Gastroesophageal sphincter (tissue), 3 donors: ENCODE data around the gene OGDH.

ENCODE experiments used
- CTCF ChIP-seq, 4 experiments: fragments of 200-600 bp in 2 of 4; fragments of 450-650 bp in 2 of 4; sonication (generic) in 1 of 4; IDR thresholded peaks; one replicate each; pipeline ENCODE4 v1.5.1; 2017 to 2019; ENCODE audit warnings: antibody characterized with exemption in 4 of 4, mild to moderate bottlenecking in 2 of 4, moderate library complexity in 2 of 4
- EP300 ChIP-seq: sonication (generic); formaldehyde crosslinking; IDR thresholded peaks from one replicate; pipeline ENCODE4 v1.6.1; 2017; ENCODE audit warnings: antibody characterized with exemption, mild to moderate bottlenecking
- POLR2A ChIP-seq, 2 donors: fragments of 450-650 bp; IDR thresholded peaks; one replicate each; pipeline ENCODE4 v1.6.1; 2017; ENCODE audit warnings: antibody characterized with exemption in 2 of 2, mild to moderate bottlenecking in 2 of 2, moderate library complexity in 1 of 2
- POLR2AphosphoS5 ChIP-seq: sonication (generic); formaldehyde crosslinking; IDR thresholded peaks from one replicate; pipeline ENCODE4 v1.6.1; 2017; ENCODE audit warnings: antibody characterized with exemption

GRCh38 chr7:44711528-44711927, 105.1 kb downstream of the OGDH start:
- TF ChIP-seq CTCF (IDR thresholded peaks at IDR 0.05) (no peak), POLR2A (IDR thresholded peaks at IDR 0.05) (no peak), EP300 (no peak), POLR2AphosphoS5 (no peak)
